Activated CD8-positive, alpha-beta memory T cell treated with anti-CD3 and anti-CD28 coated beads for 48 hours (primary cell): ENCODE data around the gene FBXO48.
A peak's percentile ranks its signal among the peaks of the same experiment; 100 is the strongest.
"Not testable (repeated sequence)": the region's sequence is repeated elsewhere in the genome, so short reads cannot be mapped to it uniquely, and the experiment has no call there.

Source experiments
- DNase-seq, 3 experiments: peaks; one replicate each; pipeline ENCODE4 v3.0.0-alpha.2; 2020; ENCODE audit warnings: low read depth in 2 of 3, low spot score in 2 of 3

FBXO48 gene

GRCh38 chr2:68472796-68473414, 5.8 kb upstream of the FBXO48 start:
- DNase-seq: no peak

DNA sequence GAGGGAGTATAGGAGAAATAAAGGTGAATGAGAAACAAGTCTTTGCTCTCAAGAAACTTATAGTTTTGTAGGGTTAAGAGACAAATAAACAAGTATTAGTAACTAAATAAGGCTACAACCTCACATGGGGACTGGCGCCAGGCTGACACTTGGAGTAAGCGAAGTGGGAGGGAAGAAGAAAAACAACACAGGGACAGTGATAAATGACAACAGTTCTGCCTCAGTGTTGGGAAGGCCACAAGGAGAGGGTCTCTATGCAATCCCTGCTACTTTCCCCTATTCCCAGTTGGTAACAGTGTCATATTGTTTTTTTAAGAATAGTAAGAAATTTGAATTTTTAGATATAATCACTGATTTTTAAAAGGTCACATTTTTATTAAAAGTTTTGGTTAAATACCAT, 4.3 kb upstream of the FBXO48 start:
- no peak for DNase-seq

DNA sequence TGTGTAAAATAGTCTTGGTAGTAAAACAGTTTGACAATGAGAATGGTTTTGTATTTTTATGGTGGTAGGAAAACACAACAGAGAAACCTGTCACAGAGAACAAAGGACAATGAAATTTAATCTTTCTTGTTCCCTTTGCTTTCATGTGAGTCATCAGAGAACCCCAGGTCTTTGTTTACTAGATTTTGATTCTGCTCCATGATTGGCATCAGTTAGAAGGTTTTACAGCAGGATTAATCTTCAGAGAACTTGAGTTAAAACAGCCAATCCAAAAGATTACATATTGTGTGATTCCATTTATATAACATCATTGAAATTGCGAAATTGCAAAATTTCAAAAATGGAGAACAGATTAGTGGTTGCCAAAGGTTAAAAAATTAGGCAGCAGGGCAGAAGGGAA, 2.8 kb upstream of the FBXO48 start:
- no peak for DNase-seq

DNA sequence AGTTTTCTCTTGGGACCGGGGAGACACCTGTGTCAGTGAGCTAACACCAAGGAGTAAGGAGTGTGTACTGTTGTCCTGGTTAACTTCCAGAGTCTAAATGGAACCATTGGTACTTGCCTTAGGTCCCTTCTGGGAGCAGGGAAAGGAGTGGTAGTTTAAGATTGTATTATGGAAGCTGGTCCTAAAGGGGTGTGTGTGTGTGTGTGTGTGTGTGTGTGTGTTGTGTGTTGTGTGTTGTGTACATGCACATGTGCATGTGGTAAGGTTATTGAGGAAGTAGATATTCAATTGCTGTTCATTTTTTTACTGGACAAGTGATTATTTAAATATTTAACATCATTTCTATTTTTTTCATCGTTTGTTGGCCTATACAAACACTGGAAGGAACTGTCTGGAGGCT, 1.7 kb upstream of the FBXO48 start:
- no peak for DNase-seq

DNA sequence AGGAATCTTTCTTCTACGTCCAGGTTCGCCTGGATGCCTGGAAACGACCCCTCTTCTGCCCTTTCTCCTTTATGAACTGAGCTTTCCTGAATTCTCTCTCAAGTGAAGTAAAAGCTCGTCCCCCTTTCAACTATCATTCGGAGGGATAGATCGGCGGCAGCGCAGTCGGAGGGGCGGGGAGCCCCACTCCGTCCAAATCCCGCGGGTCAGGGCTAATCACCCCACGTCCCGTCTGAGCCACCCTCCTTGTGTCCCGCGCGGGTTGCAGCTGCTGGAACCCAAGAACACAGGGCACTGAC, 367 bp downstream of the FBXO48 start:
- DNase-seq: peak in 1 of 3 experiments; percentile 24

DNA sequence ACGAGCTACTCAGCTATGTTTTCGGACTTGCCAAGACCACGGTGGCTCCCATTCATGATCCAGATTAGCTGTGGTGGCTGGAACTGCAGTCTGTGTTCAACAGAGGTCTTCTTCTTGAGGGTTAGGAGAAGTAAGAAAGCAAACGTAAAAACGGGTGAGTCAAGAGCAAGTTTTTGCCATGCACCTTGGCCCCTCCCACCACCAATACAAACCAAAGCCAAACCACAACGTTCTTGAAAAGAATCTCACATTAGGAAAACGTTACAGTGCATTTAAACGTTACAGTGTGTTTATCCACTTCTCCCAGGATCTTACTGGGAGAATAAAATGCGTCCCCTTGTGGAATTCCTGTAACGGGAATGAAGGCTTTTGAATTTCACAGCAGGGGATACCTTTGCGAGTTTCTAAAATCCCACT, 725 bp downstream of the FBXO48 start:
- DNase-seq: no peak

GRCh38 chr2:68465081-68465916, 1.8 kb downstream of the FBXO48 start:
- no peak for DNase-seq

- no peak for DNase-seq
These were observed 2.4 kb downstream of the FBXO48 start for GRCh38 chr2:68464651-68465050.

DNA sequence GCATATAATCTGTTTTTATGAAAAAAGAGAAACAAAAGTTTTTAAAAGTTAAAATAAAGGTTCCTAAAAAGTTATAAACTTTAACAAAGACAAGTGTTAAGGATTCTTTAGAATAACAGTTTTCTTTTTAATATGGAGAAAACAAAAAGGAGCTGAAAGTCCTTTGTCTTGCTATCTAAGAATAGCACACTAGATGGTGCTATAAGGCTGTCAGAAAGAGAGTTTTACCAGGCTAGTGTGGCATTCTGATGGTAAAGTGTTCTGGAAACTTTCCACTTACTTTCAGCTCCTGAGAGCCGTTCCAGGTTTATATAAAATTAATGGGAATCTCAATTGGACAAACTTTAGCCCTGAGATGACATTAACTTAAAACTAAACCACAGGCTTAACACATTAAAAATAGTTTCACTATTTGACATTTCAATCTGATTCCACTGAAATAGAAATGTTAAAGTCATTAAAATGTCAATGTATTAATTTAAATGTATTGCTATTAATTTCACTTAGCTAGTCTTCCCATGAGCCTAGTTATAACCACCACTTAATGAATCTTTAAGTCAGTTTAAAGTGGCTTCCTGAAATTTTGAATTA, 3.7 kb downstream of the FBXO48 start:
- no peak for DNase-seq

DNA sequence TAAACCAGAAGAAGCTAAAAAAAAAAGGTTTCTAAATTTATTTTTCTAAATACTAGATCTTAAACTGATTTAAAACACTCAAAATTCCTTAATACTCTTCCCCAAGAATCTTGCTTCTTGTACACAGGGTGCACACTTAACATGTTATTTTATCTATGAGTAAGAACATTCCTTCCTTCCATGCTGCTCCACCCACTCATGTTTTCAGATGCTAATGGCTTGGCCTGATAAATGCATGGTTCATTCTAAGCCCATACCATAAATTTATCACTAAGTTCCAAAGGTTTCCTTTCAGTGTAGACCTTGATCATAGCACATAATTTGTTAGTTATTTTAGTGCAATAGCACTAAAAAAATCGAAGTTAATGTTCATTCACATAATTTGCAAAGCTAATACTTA, 8.1 kb downstream of the FBXO48 start:
- no peak for DNase-seq

- DNase-seq: no peak
These were observed 10.9 kb downstream of the FBXO48 start for GRCh38 chr2:68456198-68456597.

- no peak for DNase-seq
These were observed 12.4 kb downstream of the FBXO48 start for GRCh38 chr2:68454719-68455118.

- no peak for DNase-seq
These were observed 13.2 kb downstream of the FBXO48 start for GRCh38 chr2:68453761-68454360.

DNA sequence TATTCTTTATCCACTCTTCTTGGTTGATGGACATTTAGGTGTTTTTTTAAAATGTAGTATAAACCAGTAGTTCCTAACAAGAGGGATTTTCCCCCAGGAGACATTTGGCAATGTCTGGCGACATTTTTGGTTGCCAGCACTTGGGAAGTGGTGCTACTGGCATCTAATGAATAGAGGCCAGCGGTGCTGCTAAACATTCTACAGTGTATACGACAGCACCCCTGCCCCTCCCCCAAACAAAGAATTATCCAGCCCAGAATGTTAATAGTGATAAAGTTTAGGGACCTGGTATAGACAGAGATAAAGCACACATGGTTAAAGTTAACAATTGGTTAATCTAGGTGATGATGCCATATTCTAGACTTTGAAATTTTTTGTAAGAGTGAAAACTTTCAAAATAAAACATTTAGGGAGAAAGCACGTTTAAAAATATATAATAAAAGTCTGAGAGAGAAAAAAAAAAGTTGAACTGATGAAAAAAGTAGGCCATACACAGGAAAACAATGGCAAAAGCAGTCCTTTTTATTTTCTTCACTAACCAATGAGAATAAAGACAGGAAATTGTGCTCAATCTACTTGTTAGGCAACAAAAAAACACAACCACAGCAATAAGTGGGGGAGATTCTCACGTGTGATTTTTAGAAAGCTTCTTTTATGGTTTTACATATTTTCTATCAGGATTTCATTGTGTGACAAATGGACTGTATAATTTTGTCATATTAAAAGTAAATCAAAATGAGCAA, 14.8 kb downstream of the FBXO48 start:
- no peak for DNase-seq

- no peak for DNase-seq
These were observed 18.1 kb downstream of the FBXO48 start for GRCh38 chr2:68448671-68449653.

- no peak for DNase-seq
These were observed 20.0 kb downstream of the FBXO48 start for GRCh38 chr2:68447118-68447517.

GRCh38 chr2:68446425-68446824, 20.7 kb downstream of the FBXO48 start:
- not testable (repeated sequence) for DNase-seq

- DNase-seq: no peak
These were observed 25.1 kb downstream of the FBXO48 start for GRCh38 chr2:68441994-68442322.

- peak; percentile 47 to 80 (median 59) for DNase-seq
These were observed 25.7 kb downstream of the FBXO48 start for GRCh38 chr2:68441179-68441993.
